H9 (cell line): ENCODE data around the gene UQCRC2. TPM values are rescaled to one million over a fixed set of nuclear protein-coding genes. Genes with fewer than 3 reads are reported as not detected.

Experiments used
- DNase-seq: peaks from one replicate; pipeline ENCODE4 v3.0.0-alpha.2; 2017
- H2AFZ ChIP-seq: one replicate; pipeline ENCODE4 v1.6.1; 2013; ENCODE audit warnings: mild to moderate bottlenecking, low read length, control low read depth, moderate library complexity
- H2AK5ac ChIP-seq: 2 replicates; pipeline ENCODE4 v1.6.1; 2013; ENCODE audit warnings: low read length, control low read depth, mixed read lengths; ENCODE audit not compliant: insufficient read length
- H2BK120ac ChIP-seq: one replicate; pipeline ENCODE4 v1.6.1; 2013; ENCODE audit warnings: low read depth, mild to moderate bottlenecking, low read length, control low read depth, inconsistent platforms; ENCODE audit not compliant: poor library complexity, severe bottlenecking
- H2BK12ac ChIP-seq: 2 replicates; pipeline ENCODE4 v1.6.1; 2013; ENCODE audit warnings: low read length, control low read depth, mixed read lengths, low read depth; ENCODE audit not compliant: insufficient read length
- H2BK15ac ChIP-seq: 2 replicates; pipeline ENCODE4 v1.6.1; 2013; ENCODE audit warnings: low read depth, low read length, control low read depth
- H2BK20ac ChIP-seq: one replicate; pipeline ENCODE4 v1.6.1; 2013; ENCODE audit warnings: low read depth, mild to moderate bottlenecking, low read length, control low read depth, inconsistent platforms; ENCODE audit not compliant: poor library complexity, severe bottlenecking
- H2BK5ac ChIP-seq: 2 replicates; pipeline ENCODE4 v1.6.1; 2013; ENCODE audit warnings: low read length, control low read depth, mixed read lengths; ENCODE audit not compliant: insufficient read length
- H3K14ac ChIP-seq: 2 replicates; pipeline ENCODE4 v1.6.1; 2013; ENCODE audit warnings: low read length, control low read depth; ENCODE audit not compliant: insufficient read depth
- H3K18ac ChIP-seq: 2 replicates; pipeline ENCODE4 v1.6.1; 2013; ENCODE audit warnings: low read depth, mild to moderate bottlenecking, mixed read lengths, low read length, control low read depth; ENCODE audit not compliant: insufficient read length
- H3K23ac ChIP-seq: 2 replicates; pipeline ENCODE4 v1.6.1; 2013; ENCODE audit warnings: low read length, control low read depth, mixed read lengths, low read depth; ENCODE audit not compliant: insufficient read length
- H3K23me2 ChIP-seq: 2 replicates; pipeline ENCODE4 v1.6.1; 2013; ENCODE audit warnings: low read depth, mild to moderate bottlenecking, mixed read lengths, low read length, control low read depth; ENCODE audit not compliant: insufficient read length, poor library complexity, severe bottlenecking
- H3K27ac ChIP-seq: 2 replicates; pipeline ENCODE4 v1.5.1; 2013; ENCODE audit warnings: low read length, control low read depth, mixed read lengths, low read depth; ENCODE audit not compliant: insufficient read length
- H3K27me3 ChIP-seq: 2 replicates; pipeline ENCODE4 v1.6.1; 2013; ENCODE audit warnings: low read length, control low read depth, inconsistent platforms; ENCODE audit not compliant: insufficient read depth
- H3K4ac ChIP-seq: 2 replicates; pipeline ENCODE4 v1.6.1; 2013; ENCODE audit warnings: low read depth, mild to moderate bottlenecking, control low read depth, inconsistent platforms, low read length, moderate library complexity
- H3K4me1 ChIP-seq: 2 replicates; pipeline ENCODE4 v1.6.1; 2013; ENCODE audit warnings: low read length, control low read depth, inconsistent platforms; ENCODE audit not compliant: insufficient read depth
- H3K4me2 ChIP-seq: 2 replicates; pipeline ENCODE4 v1.6.1; 2013; ENCODE audit warnings: low read length, control low read depth, mixed read lengths; ENCODE audit not compliant: insufficient read length, insufficient read depth
- H3K56ac ChIP-seq: 2 replicates; pipeline ENCODE4 v1.6.1; 2013; ENCODE audit warnings: low read depth, mild to moderate bottlenecking, mixed read lengths, low read length, control low read depth; ENCODE audit not compliant: insufficient read length
- H3K79me1 ChIP-seq: 2 replicates; pipeline ENCODE4 v1.6.1; 2013; ENCODE audit warnings: low read depth, mild to moderate bottlenecking, moderate library complexity, low read length, control low read depth, inconsistent platforms; ENCODE audit not compliant: insufficient read depth, poor library complexity, severe bottlenecking
- H3K79me2 ChIP-seq: 2 replicates; pipeline ENCODE4 v1.6.1; 2013; ENCODE audit warnings: low read length, control low read depth, inconsistent platforms; ENCODE audit not compliant: insufficient read depth
- H3K9ac ChIP-seq: 2 replicates; pipeline ENCODE4 v1.6.1; 2013; ENCODE audit warnings: low read length, control low read depth, mixed read lengths; ENCODE audit not compliant: insufficient read length; ENCODE audit errors: extremely low read depth
- H3K9me3 ChIP-seq: one replicate; pipeline ENCODE4 v1.6.1; 2013; ENCODE audit warnings: low read depth, low read length, inconsistent platforms; ENCODE audit not compliant: control insufficient read depth
- H3T11ph ChIP-seq: one replicate; pipeline ENCODE4 v1.6.1; 2013; ENCODE audit warnings: mild to moderate bottlenecking, low read length, control low read depth, inconsistent platforms
- H4K20me1 ChIP-seq: one replicate; pipeline ENCODE4 v1.6.1; 2013; ENCODE audit not compliant: control insufficient read depth, insufficient read length, insufficient read depth
- H4K5ac ChIP-seq: 2 replicates; pipeline ENCODE4 v1.6.1; 2013; ENCODE audit warnings: low read depth, mild to moderate bottlenecking, mixed read lengths, low read length, control low read depth; ENCODE audit not compliant: insufficient read length
- H4K8ac ChIP-seq: replicated peaks from 2 replicates; pipeline ENCODE4 v1.6.1; 2013; ENCODE audit warnings: low read length, control low read depth, mixed read lengths, low read depth; ENCODE audit not compliant: insufficient read length
- H4K91ac ChIP-seq: 2 replicates; pipeline ENCODE4 v1.6.1; 2013; ENCODE audit warnings: low read depth, mild to moderate bottlenecking, moderate library complexity, mixed read lengths, low read length, control low read depth; ENCODE audit not compliant: insufficient read length
- H3K27ac Mint-ChIP-seq, 3 experiments: 2 replicates in 2 of 3; 3 replicates in 1 of 3; pipeline ENCODE4 v1.8.0; 2020 to 2021; ENCODE audit warnings: mixed read lengths in 3 of 3, mild to moderate bottlenecking in 1 of 3, moderate library complexity in 1 of 3
- H3K27me3 Mint-ChIP-seq: 2 replicates; pipeline ENCODE4 v1.8.0; 2021; ENCODE audit warnings: low read depth, mild to moderate bottlenecking, moderate library complexity, mixed read lengths
- H3K36me3 Mint-ChIP-seq, 3 experiments: 2 replicates in 2 of 3; 3 replicates in 1 of 3; pipeline ENCODE4 v1.8.0; 2020 to 2021; ENCODE audit warnings: low read depth in 3 of 3, mixed read lengths in 3 of 3; ENCODE audit not compliant: insufficient read depth in 1 of 3
- H3K4me1 Mint-ChIP-seq, 2 experiments: 2 replicates each; pipeline ENCODE4 v1.8.0; 2020; ENCODE audit warnings: mixed read lengths in 2 of 2
- H3K4me3 Mint-ChIP-seq, 2 experiments: 2 replicates in 1 of 2; 3 replicates in 1 of 2; pipeline ENCODE4 v1.8.0; 2020 to 2021; ENCODE audit warnings: mild to moderate bottlenecking in 2 of 2, mixed read lengths in 2 of 2, moderate library complexity in 1 of 2
- H3K9me3 Mint-ChIP-seq, 2 experiments: 2 replicates in 1 of 2; 3 replicates in 1 of 2; pipeline ENCODE4 v1.8.0; 2020; ENCODE audit warnings: mild to moderate bottlenecking in 2 of 2, mixed read lengths in 2 of 2, moderate library complexity in 1 of 2
- CTCF ChIP-seq: fragments of 200-600 bp; sonication (generic); conservative IDR thresholded peaks from 3 replicates; pipeline ENCODE4 v1.8.0; 2021; ENCODE audit warnings: antibody characterized with exemption, mild to moderate bottlenecking
- WGBS: extraction: QIAGEN DNeasy Blood & Tissue Kit; methylation state at CpG from one replicate; pipeline ENCODE4 v1.1.7; 2013; ENCODE audit warnings: missing lambda C conversion rate, low lambda C conversion rate, mixed read lengths; ENCODE audit not compliant: insufficient read length; ENCODE audit errors: extremely low coverage; 5-methylcytosine and 5-hydroxymethylcytosine counted together
- total RNA-seq: library from RNA; stranded (reverse); gene quantifications from 2 replicates; pipeline ENCODE4 v1.2.1, GENCODE V29; 2021

The UQCRC2 gene
- total RNA-seq, 1 experiment from 2014 or later = 228 TPM

- H3K4me1 ChIP-seq = no peaks in the 10 kb centered on the region
- no peaks in the 10 kb centered on the region for H3K27me3 ChIP-seq
- H3K79me2 ChIP-seq = no peaks in the 10 kb centered on the region
- Mint-ChIP-seq H3K4me1 (no peaks in the 10 kb centered on the region), H3K36me3 (peaks cover 39 to 87% (median 75%) of the 10 kb centered on the region in 3 experiments; a peak in 6 of 7 replicates), H3K9me3 (no peaks in the 10 kb centered on the region), H3K27me3 (no peaks in the 10 kb centered on the region), H3K27ac (no peak overlapping the region), H3K4me3 (no peak overlapping the region)
- H3K9ac ChIP-seq = no peak overlapping the region
- H3K4me2 ChIP-seq = no peak overlapping the region
- no peak overlapping the region for H3K18ac ChIP-seq
- no peaks in the 10 kb centered on the region for H3K9me3 ChIP-seq
- H4K8ac ChIP-seq = no peak overlapping the region
- H4K5ac ChIP-seq = no peak overlapping the region
- H3K23ac ChIP-seq = no peak overlapping the region
- H2BK5ac ChIP-seq = no peak overlapping the region
- DNase-seq = no peak
- TF ChIP-seq CTCF = no peak
- no peak overlapping the region for H3T11ph ChIP-seq
- H3K4ac ChIP-seq = no peak overlapping the region
- H3K23me2 ChIP-seq = no peaks in the 10 kb centered on the region
- H2BK12ac ChIP-seq = no peak overlapping the region
- no peak overlapping the region for H2AK5ac ChIP-seq
- H3K27ac ChIP-seq = no peak overlapping the region
- H2BK120ac ChIP-seq = no peak overlapping the region
- H2AFZ ChIP-seq = no peak overlapping the region
- H3K79me1 ChIP-seq = no peaks in the 10 kb centered on the region
- no peak overlapping the region for H3K56ac ChIP-seq
- H2BK20ac ChIP-seq = no peak overlapping the region
- H2BK15ac ChIP-seq = no peak overlapping the region
- WGBS = no CpG with 5 or more reads among the region's 6 CpGs
- no peak overlapping the region for H3K14ac ChIP-seq
- no peak overlapping the region for H4K91ac ChIP-seq
- no peaks in the 10 kb centered on the region for H4K20me1 ChIP-seq
Observed at GRCh38 chr16:21964353-21964752, 11.2 kb downstream of the UQCRC2 start.
